Adipose tissue (tissue), 3 donors: Measurements from ENCODE around the gene MORN2. TPM values are rescaled to one million over a fixed set of nuclear protein-coding genes. Genes with fewer than 3 reads are reported as not detected.

Source experiments
- H3K27ac ChIP-seq: one replicate; pipeline ENCODE4 v1.5.1; 2013; ENCODE audit warnings: low read depth, low read length
- WGBS, 3 donors: extraction: QIAGEN DNeasy Blood & Tissue Kit; methylation state at CpG; one replicate each; pipeline ENCODE4 v1.1.7; 2013; 5-methylcytosine and 5-hydroxymethylcytosine counted together
- polyA plus RNA-seq, 3 donors: library from polyadenylated mRNA; stranded (reverse); fragments of 200-250 nt; gene quantifications; one replicate each; pipeline ENCODE4 v1.2.3, GENCODE V29; 2013
- donor health status: healthy with polysubstance abuse.
- donor health status: Bipolar disorder and iron deficiency.
- donor health status: healthy.

The MORN2 gene
- polyA plus RNA-seq, 3 donors, result 12.3 to 30.8 (median 14.6) TPM

- WGBS, 3 donors, result 82 to 89% (median 84%) methylated on average over 4 of the region's 4 CpGs
- no peak overlapping the region for H3K27ac ChIP-seq
Measured at GRCh38 chr2:38887347-38887746, 11.6 kb downstream of the MORN2 start.

GRCh38 chr2:38887902-38888554 is 12.3 kb downstream of the MORN2 start:
- H3K27ac ChIP-seq, result no peak overlapping the region
- 96 to 98% (median 96%) methylated on average over 1 of the region's 1 CpG for WGBS, 3 donors

DNA sequence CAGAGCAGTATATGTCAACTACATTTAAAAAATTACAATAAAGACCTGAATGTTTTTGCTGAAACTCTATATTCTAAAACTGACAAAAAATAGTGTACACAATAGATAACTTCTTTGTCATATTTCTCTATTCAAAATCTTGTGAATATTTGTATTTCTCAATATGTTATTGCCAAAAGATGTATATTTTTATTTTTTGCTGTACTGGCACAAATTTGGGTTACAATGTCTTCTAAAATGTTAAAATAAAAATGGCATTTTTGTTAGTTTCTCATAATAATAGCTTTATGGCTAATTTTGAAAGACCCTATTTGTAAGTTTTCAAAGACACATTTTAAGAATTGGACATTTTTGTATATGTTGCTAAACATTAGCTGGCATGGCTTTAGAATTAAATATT is 13.3 kb downstream of the MORN2 start:
- H3K27ac ChIP-seq, result no peak overlapping the region

DNA sequence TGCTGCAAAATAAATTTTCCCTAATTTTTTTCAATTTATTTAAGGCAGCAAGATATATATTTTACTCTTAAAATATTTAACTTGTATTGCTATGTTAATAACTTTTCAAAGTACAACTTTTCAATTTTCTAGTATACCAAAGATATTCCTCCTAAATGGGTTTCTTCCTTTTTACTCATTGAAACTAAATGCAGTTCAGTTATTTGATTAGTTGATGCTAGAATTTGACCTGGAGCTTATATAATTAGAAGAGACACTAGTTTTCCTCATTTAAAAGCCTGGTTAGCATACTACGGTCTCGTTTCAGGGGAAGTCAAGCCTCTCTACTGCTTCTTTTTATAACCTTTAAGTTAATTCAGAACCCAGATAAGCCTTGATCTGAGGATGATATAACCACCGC is 13.8 kb downstream of the MORN2 start, which contains the start of gene ARHGEF33:
TSS of gene ARHGEF33 (plus strand) at position 301 of the 400 bp plus-strand sequence. CDS start 29,573 bp downstream, outside the sequence.
- WGBS, 3 donors, result 79 to 87% (median 84%) methylated on average over 3 of the region's 3 CpGs

GRCh38 chr2:38892819-38893218 is 17.0 kb downstream of the MORN2 start:
- H3K27ac ChIP-seq, result no peak overlapping the region

More for the DNA sequence above, 13.8 kb downstream of the MORN2 start, which contains the start of gene ARHGEF33:
- no peak within 1 kb of the TSS for H3K27ac ChIP-seq

- 83% methylated on average over 5 of the region's 5 CpGs for WGBS, 3 donors
Measured at GRCh38 chr2:38898256-38898655, 22.5 kb downstream of the MORN2 start.

DNA sequence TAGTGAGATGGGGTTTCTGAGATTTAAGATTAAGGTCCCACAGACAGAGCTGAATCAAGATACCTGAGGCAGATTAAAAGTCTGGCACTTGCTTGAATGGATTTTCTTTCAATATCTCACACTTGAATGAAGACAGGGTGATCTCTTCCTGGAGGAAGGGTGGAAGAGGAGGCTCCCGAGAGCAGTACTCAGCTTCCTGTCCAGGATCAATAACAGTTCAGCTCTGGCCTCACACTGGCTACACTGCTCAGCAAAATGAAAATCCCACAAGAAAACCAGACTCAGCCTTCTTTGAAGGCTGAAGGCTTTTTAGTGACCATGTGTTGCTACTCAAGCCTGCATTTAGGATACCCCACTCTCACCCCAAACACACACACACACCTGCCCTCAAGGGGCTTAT is 24.9 kb downstream of the MORN2 start:
- H3K27ac ChIP-seq, result no peak overlapping the region
- WGBS, 3 donors, result 50 to 76% (median 73%) methylated on average over 1 of the region's 1 CpG

More at GRCh38 chr2:38898256-38898655, 22.5 kb downstream of the MORN2 start:
- no peak overlapping the region for H3K27ac ChIP-seq

DNA sequence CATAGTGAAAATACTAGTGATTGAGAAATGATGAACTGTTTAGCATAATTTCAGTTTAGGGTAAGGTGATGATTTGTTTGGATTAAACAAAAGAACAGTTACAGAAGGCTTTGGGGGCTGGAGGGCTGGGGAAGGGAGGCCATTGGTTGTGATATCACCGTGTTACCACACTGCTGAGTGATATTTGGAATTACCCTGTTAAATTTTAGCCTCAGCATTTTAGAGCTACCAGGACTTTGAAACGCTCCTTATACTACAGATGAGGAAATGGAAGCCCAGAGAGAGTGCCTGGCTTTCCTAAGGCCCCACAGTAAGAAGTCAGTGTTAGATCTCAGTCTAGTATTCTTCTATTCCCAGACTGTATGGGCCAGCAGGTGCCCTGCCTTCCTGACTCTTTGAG is 29.5 kb downstream of the MORN2 start:
- no peak overlapping the region for H3K27ac ChIP-seq
- WGBS, 3 donors, result 76 to 96% (median 89%) methylated on average over 2 of the region's 2 CpGs

GRCh38 chr2:38907242-38907641 is 31.5 kb downstream of the MORN2 start:
- no peak overlapping the region for H3K27ac ChIP-seq
- 57 to 66% (median 64%) methylated on average over 1 of the region's 1 CpG for WGBS, 3 donors

- no peak overlapping the region for H3K27ac ChIP-seq
- 83 to 87% (median 86%) methylated on average over 2 of the region's 2 CpGs for WGBS, 3 donors
Measured at GRCh38 chr2:38907743-38908562, 32.2 kb downstream of the MORN2 start.

DNA sequence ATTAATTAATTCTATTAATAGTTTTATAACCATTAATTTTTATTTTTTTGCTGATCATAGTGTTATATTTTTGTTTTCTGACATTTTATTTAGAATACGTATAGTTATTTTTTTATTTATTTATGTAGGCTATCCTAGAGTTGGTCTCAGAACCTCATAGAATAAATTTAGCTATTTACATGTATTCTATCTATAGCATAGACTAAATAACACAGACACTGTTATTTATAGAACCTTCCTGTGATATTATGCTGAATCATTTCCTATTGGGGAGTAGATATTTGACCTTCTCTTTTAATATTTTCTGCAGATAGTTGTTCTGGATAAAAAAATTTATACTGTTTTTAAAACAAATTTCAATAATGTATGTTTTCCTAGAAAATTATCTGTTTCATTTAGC is 34.1 kb downstream of the MORN2 start:
- WGBS, 3 donors, result 94 to 98% (median 95%) methylated on average over 1 of the region's 1 CpG

GRCh38 chr2:38911191-38911590 is 35.4 kb downstream of the MORN2 start:
- no peak overlapping the region for H3K27ac ChIP-seq
- WGBS, 3 donors, result 80 to 93% (median 80%) methylated on average over 1 of the region's 1 CpG

More for the DNA sequence above, 34.1 kb downstream of the MORN2 start:
- H3K27ac ChIP-seq, result no peak overlapping the region

GRCh38 chr2:38912619-38913018 is 36.8 kb downstream of the MORN2 start:
- H3K27ac ChIP-seq, result no peak overlapping the region
- WGBS, 3 donors, result 48 to 93% (median 74%) methylated on average over 1 of the region's 1 CpG

DNA sequence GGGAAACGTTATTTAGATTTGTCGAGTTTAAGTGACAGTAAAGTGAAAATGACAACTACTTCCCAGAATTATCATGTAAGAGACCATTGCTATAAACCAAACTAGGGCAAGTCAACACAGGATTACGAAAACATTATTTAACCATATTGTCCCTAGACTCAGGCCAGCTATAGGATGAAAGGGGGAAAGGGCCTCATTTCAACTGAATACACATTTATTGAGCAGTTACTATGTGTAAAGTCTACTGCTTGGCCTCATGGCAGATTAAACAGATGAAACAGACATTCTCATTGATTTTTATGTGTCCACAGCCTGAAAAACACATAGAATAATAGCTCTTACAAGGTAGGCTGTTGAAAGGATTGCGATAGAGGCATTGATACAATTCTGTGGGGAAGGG is 46.6 kb downstream of the MORN2 start:
- no peak overlapping the region for H3K27ac ChIP-seq
- WGBS, 3 donors, result 89 to 93% (median 91%) methylated on average over 4 of the region's 4 CpGs

DNA sequence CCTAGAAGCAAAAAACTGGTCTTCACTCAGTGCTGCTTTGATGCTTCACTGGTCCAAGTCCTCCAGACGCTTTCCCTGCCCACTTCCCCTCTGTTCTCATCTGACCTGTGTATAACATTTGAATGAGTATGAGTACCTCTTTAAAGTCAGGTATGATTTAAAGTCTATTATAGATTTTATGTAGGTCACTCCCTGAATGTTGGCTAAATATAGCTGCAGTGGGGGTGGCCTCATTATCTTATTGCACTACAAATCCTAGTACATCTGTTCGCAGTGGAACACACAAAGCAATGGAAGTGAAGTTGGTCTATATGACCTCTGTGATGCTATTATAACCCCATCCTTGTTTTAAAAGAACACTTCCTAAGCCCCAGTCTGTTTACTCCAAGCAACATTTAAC is 47.1 kb downstream of the MORN2 start:
- 90 to 94% (median 92%) methylated on average over 2 of the region's 2 CpGs for WGBS, 3 donors
- H3K27ac ChIP-seq, result no peak overlapping the region

DNA sequence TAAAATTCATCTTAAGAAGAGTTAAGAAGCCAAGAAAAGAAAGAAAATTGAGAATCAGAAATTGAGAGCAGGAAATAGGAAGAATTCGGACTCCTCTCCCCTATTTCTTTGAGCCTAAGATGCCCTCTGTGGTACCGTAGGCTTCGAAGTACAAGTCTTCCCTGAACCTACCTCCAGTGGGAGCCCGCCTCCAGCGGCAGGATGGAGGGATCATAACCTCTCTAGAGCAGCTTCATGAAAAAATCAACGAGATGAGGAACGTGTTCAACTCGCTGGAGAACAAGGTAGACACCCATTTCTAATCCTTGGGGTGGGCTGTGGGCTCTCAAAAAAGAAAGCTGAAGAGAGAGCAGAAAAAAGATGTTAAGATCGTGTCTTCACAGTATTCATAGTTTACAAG is 50.2 kb downstream of the MORN2 start:
- 69 to 75% (median 73%) methylated on average over 9 of the region's 9 CpGs for WGBS, 3 donors

DNA sequence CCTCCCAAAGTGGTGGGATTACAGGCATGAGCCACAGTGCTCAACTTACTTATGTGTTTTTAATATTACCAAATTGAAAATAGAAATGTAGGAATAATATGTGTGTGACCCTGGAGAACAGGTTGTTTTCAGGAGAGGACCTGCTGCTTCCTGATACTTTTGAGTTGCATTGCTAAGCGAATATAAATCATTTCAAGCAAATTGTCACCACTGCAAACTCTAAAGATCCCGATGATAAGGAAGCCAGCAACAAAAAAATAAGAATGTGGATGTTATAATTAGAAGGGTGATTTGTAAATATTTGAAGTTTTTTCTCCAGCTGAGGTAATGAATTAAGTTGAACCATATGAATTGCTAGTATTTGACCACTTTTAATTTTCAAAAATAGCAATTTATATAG is 54.8 kb downstream of the MORN2 start:
- whole genome bisulfite sequencing, 3 donors, result 67 to 72% (median 68%) methylated on average over 2 of the region's 2 CpGs
- no peak overlapping the region for H3K27ac ChIP-seq

More for the DNA sequence above, 50.2 kb downstream of the MORN2 start:
- no peak overlapping the region for H3K27ac ChIP-seq
